CD14-positive monocyte (primary cell): Measurements from ENCODE around the gene RYR3. TPM values are rescaled to one million over a fixed set of nuclear protein-coding genes. Genes with fewer than 3 reads are reported as not detected.

Experiments
- DNase-seq, 3 donors: peaks; one replicate each; pipeline ENCODE4 v3.0.0-alpha.2; 2011 to 2022
- H2AFZ ChIP-seq: 2 replicates; pipeline ENCODE4 v1.6.0; 2012; ENCODE audit warnings: mild to moderate bottlenecking, low read depth, low read length, inconsistent platforms; ENCODE audit not compliant: insufficient read depth, poor library complexity, severe bottlenecking
- H3K27ac ChIP-seq, 2 donors: 1 replicate in 1 of 2; 2 replicates in 1 of 2; pipeline ENCODE4 v1.5.1; 2012 to 2013; ENCODE audit warnings: low read length in 2 of 2, control low read depth in 1 of 2, inconsistent platforms in 1 of 2, low read depth in 1 of 2, mild to moderate bottlenecking in 1 of 2
- H3K27me3 ChIP-seq, 2 donors: one replicate each; pipeline versions ENCODE4 v1.6.0 to v1.6.1; 2011 to 2013; ENCODE audit warnings: low read length in 2 of 2; ENCODE audit not compliant: control insufficient read depth in 2 of 2, insufficient read depth in 2 of 2
- H3K36me3 ChIP-seq, 2 donors: replicated peaks in 1 of 2; 1 replicate in 1 of 2; 2 replicates in 1 of 2; pipeline versions ENCODE4 v1.5.1 to v1.6.1; 2012 to 2013; ENCODE audit warnings: low read length in 2 of 2, control low read depth in 1 of 2, inconsistent platforms in 1 of 2, mild to moderate bottlenecking in 1 of 2; ENCODE audit not compliant: insufficient read depth in 2 of 2, control insufficient read depth in 1 of 2
- H3K4me1 ChIP-seq, 2 donors: 1 replicate in 1 of 2; 2 replicates in 1 of 2; pipeline versions ENCODE4 v1.5.1 to v1.6.1; 2012 to 2013; ENCODE audit warnings: low read length in 2 of 2, control low read depth in 1 of 2, inconsistent platforms in 1 of 2, mild to moderate bottlenecking in 1 of 2, moderate library complexity in 1 of 2; ENCODE audit not compliant: insufficient read depth in 2 of 2, control insufficient read depth in 1 of 2
- H3K4me2 ChIP-seq: replicated peaks from 2 replicates; pipeline ENCODE3; 2012; ENCODE audit warnings: low read length, moderate library complexity, mild to moderate bottlenecking; ENCODE audit not compliant: poor library complexity, severe bottlenecking; ENCODE audit errors: extremely low read depth
- H3K4me3 ChIP-seq, 3 experiments: fragments of 200-600 bp in 1 of 3; sonication (generic) in 1 of 3; replicated peaks in 1 of 3; 1 replicate in 2 of 3; 2 replicates in 1 of 3; pipeline ENCODE4 v1.5.1; 2011 to 2013; ENCODE audit warnings: low read length in 3 of 3, mild to moderate bottlenecking in 3 of 3, control low read depth in 2 of 3, low read depth in 2 of 3, inconsistent platforms in 1 of 3, moderate library complexity in 1 of 3
- H3K79me2 ChIP-seq: 2 replicates; pipeline ENCODE4 v1.6.0; 2012; ENCODE audit warnings: mild to moderate bottlenecking, control low read depth, inconsistent platforms, low read length, moderate library complexity; ENCODE audit not compliant: insufficient read depth
- H3K9ac ChIP-seq: 2 replicates; pipeline ENCODE4 v1.6.0; 2017; ENCODE audit warnings: low read length, mild to moderate bottlenecking; ENCODE audit not compliant: insufficient read depth, poor library complexity, severe bottlenecking
- H3K9me3 ChIP-seq, 2 donors: replicated peaks in 1 of 2; 1 replicate in 1 of 2; 2 replicates in 1 of 2; pipeline versions ENCODE4 v1.5.1 to v1.6.1; 2012 to 2013; ENCODE audit warnings: low read length in 2 of 2, control low read depth in 1 of 2; ENCODE audit not compliant: control insufficient read depth in 1 of 2, insufficient read depth in 1 of 2
- H4K20me1 ChIP-seq: 2 replicates; pipeline ENCODE4 v1.6.0; 2012; ENCODE audit warnings: mild to moderate bottlenecking, low read length, control low read depth, moderate library complexity; ENCODE audit not compliant: insufficient read depth
- H3K27ac Mint-ChIP-seq, 7 donors: one replicate each; pipeline ENCODE4 v1.8.0; 2020; ENCODE audit warnings: mild to moderate bottlenecking in 7 of 7, mixed read lengths in 7 of 7, moderate library complexity in 6 of 7, inconsistent platforms in 2 of 7
- H3K27me3 Mint-ChIP-seq, 3 donors: one replicate each; pipeline ENCODE4 v1.8.0; 2021 to 2022; ENCODE audit warnings: low read depth in 3 of 3, mild to moderate bottlenecking in 3 of 3, mixed read lengths in 3 of 3, moderate library complexity in 3 of 3, inconsistent platforms in 1 of 3
- H3K36me3 Mint-ChIP-seq, 2 donors: one replicate each; pipeline ENCODE4 v1.8.0; 2020; ENCODE audit warnings: mixed read lengths in 2 of 2, inconsistent platforms in 1 of 2, mild to moderate bottlenecking in 1 of 2
- H3K4me1 Mint-ChIP-seq: one replicate; pipeline ENCODE4 v1.8.0; 2020; ENCODE audit warnings: mild to moderate bottlenecking, mixed read lengths
- H3K4me3 Mint-ChIP-seq, 2 donors: one replicate each; pipeline ENCODE4 v1.8.0; 2020; ENCODE audit warnings: mild to moderate bottlenecking in 2 of 2, mixed read lengths in 2 of 2, moderate library complexity in 1 of 2
- H3K9me3 Mint-ChIP-seq, 7 donors: one replicate each; pipeline ENCODE4 v1.8.0; 2020 to 2022; ENCODE audit warnings: mixed read lengths in 7 of 7, mild to moderate bottlenecking in 6 of 7, moderate library complexity in 6 of 7, inconsistent platforms in 2 of 7
- WGBS: methylation state at CpG from one replicate; pipeline ENCODE4 v1.1.5; 2013; ENCODE audit warnings: missing lambda C conversion rate; ENCODE audit not compliant: insufficient coverage; 5-methylcytosine and 5-hydroxymethylcytosine counted together
- intact Hi-C, 2 donors: fragments of 100-400 bp; cut with micrococcal nuclease; formaldehyde crosslinking; loops; one replicate each; pipeline versions ENCODE4 v1.15.0 to v1.15.1; 2023
- polyA plus RNA-seq, 3 donors: library from polyadenylated mRNA; depleted of rRNA in 1 of 3; unstranded in 2 of 3; stranded (reverse) in 1 of 3; fragments of 300-500 nt in 2 of 3; fragments of >200 nt in 1 of 3; fragmentation: Illumina TruSeq in 2 of 3; gene quantifications; 1 replicate in 2 of 3; 2 replicates in 1 of 3; pipeline ENCODE4 v1.2.3, GENCODE V29; 2012 to 2021
- TF ChIP-seq, protein P1 (sequence below): fragments of 200-600 bp; IDR thresholded peaks from one replicate; pipeline ENCODE4 v1.8.0; 2022; ENCODE audit warnings: antibody characterized with exemption, mild to moderate bottlenecking

Gene RYR3
- polyA plus RNA-seq, 3 donors, result not detected

DNA sequence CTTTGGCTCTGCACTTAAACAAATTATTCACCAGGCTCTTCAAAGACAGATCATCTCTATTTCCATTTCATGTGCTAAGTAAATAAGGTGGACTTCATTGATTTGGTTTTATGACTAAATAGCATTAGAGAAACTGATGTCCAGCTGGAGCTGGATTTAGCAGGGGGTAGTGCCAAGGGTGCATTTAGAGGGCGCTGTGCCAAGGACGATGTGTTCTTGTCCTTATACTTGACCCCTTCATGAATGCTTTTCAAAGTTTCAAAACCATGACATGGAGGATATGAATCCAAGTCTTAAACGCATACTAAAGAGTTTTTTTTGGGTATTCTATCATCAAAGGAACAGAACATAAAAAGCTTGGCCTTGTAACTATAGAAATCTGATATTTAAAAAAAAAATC, 233.2 kb downstream of the RYR3 start:
- no peaks in the 10 kb centered on the region for H3K9me3 ChIP-seq
- H4K20me1 ChIP-seq, result no peaks in the 10 kb centered on the region
- no peak overlapping the region for H3K27ac Mint-ChIP-seq
- H3K4me1 ChIP-seq, result no peaks in the 10 kb centered on the region
- H3K27ac ChIP-seq, result no peak overlapping the region
- H3K27me3 ChIP-seq, result no peaks in the 10 kb centered on the region
- DNase-seq, result no peak
- no peak overlapping the region for H3K4me2 ChIP-seq
- H3K9me3 Mint-ChIP-seq, result no peaks in the 10 kb centered on the region
- H3K36me3 Mint-ChIP-seq, result no peaks in the 10 kb centered on the region
- H3K4me3 Mint-ChIP-seq, result no peak overlapping the region
- no peak overlapping the region for H2AFZ ChIP-seq
- H3K4me1 Mint-ChIP-seq, result no peaks in the 10 kb centered on the region
- H3K36me3 ChIP-seq, result no peaks in the 10 kb centered on the region
- intact Hi-C loops, result no loop called here
- TF ChIP-seq, protein P1, sequence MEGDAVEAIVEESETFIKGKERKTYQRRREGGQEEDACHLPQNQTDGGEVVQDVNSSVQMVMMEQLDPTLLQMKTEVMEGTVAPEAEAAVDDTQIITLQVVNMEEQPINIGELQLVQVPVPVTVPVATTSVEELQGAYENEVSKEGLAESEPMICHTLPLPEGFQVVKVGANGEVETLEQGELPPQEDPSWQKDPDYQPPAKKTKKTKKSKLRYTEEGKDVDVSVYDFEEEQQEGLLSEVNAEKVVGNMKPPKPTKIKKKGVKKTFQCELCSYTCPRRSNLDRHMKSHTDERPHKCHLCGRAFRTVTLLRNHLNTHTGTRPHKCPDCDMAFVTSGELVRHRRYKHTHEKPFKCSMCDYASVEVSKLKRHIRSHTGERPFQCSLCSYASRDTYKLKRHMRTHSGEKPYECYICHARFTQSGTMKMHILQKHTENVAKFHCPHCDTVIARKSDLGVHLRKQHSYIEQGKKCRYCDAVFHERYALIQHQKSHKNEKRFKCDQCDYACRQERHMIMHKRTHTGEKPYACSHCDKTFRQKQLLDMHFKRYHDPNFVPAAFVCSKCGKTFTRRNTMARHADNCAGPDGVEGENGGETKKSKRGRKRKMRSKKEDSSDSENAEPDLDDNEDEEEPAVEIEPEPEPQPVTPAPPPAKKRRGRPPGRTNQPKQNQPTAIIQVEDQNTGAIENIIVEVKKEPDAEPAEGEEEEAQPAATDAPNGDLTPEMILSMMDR, result no peak
- no CpG with 5 or more reads among the region's 3 CpGs for WGBS
- no peak overlapping the region for H3K4me3 ChIP-seq
- no peaks in the 10 kb centered on the region for H3K79me2 ChIP-seq
- no peak overlapping the region for H3K9ac ChIP-seq
- H3K27me3 Mint-ChIP-seq, result peaks cover 0 to 1% (median 0%) of the 10 kb centered on the region in 3 donors

GRCh38 chr15:33545866-33546265, 235.1 kb downstream of the RYR3 start:
- no peaks in the 10 kb centered on the region for H4K20me1 ChIP-seq
- TF ChIP-seq, protein P1, result no peak
- H3K9ac ChIP-seq, result no peak overlapping the region
- Mint-ChIP-seq H3K27ac (no peak overlapping the region), H3K9me3 (peaks cover 0 to 5% (median 0%) of the 10 kb centered on the region in 7 donors), H3K27me3 (peaks cover 0 to 1% (median 0%) of the 10 kb centered on the region in 3 donors), H3K4me1 (no peaks in the 10 kb centered on the region), H3K4me3 (no peak overlapping the region), H3K36me3 (no peaks in the 10 kb centered on the region)
- H3K79me2 ChIP-seq, result no peaks in the 10 kb centered on the region
- no peaks in the 10 kb centered on the region for H3K9me3 ChIP-seq
- H3K27me3 ChIP-seq, result no peaks in the 10 kb centered on the region
- no peak overlapping the region for H3K4me3 ChIP-seq
- WGBS, result no CpG with 5 or more reads among the region's 3 CpGs
- no peak overlapping the region for H3K4me2 ChIP-seq
- no peak overlapping the region for H3K27ac ChIP-seq
- DNase-seq, result no peak
- no peaks in the 10 kb centered on the region for H3K4me1 ChIP-seq
- no peaks in the 10 kb centered on the region for H3K36me3 ChIP-seq
- intact Hi-C loops, result no loop called here
- H2AFZ ChIP-seq, result no peak overlapping the region
